A549 (cell line): ENCODE data around the gene EML4.

ENCODE experiments used
- CEBPB ChIP-seq, 2 experiments: fragments of >200 bp in 1 of 2; sonication (Bioruptor Twin) in 1 of 2; formaldehyde crosslinking in 1 of 2; IDR thresholded peaks; 2 replicates each; pipeline ENCODE4 v1.6.1; 2012 to 2016
- CTCF ChIP-seq: fragments of >200 bp; sonication (Bioruptor Twin); formaldehyde crosslinking; IDR thresholded peaks from 3 replicates; pipeline ENCODE4 v1.5.1; 2016
- EP300 ChIP-seq, 2 experiments: fragments of >200 bp; sonication (Bioruptor Twin); formaldehyde crosslinking; IDR thresholded peaks; 2 replicates in 1 of 2; 3 replicates in 1 of 2; pipeline ENCODE4 v1.6.1; 2016 to 2017
- JUNB ChIP-seq: fragments of >200 bp; sonication (Bioruptor Twin); formaldehyde crosslinking; IDR thresholded peaks from 2 replicates; pipeline ENCODE4 v1.6.1; 2016
- MAX ChIP-seq: IDR thresholded peaks from 2 replicates; pipeline ENCODE4 v1.6.1; 2012
- POLR2A ChIP-seq: IDR thresholded peaks from 2 replicates; pipeline ENCODE4 v1.6.1; 2012; ENCODE audit warnings: mild to moderate bottlenecking, low read length
- RFX5 ChIP-seq: fragments of 450-650 bp; IDR thresholded peaks from 2 replicates; pipeline ENCODE4 v1.7.1; 2014; ENCODE audit warnings: antibody characterized with exemption, mild to moderate bottlenecking, moderate library complexity
- RNF2 ChIP-seq: fragments of 200-600 bp; sonication (generic); IDR thresholded peaks from 2 replicates; pipeline ENCODE4 v1.6.1; 2016; ENCODE audit warnings: low read depth, mild to moderate bottlenecking, antibody characterized with exemption, moderate library complexity, borderline replicate concordance
- TP53 ChIP-seq: fragments of 250-450 bp; sonication (Bioruptor Pico); IDR thresholded peaks from 2 replicates; pipeline ENCODE4 v1.5.0; 2021; ENCODE audit warnings: mild to moderate bottlenecking, moderate library complexity

- TF ChIP-seq TP53 (CRISPR knock-in tag) (no peak), RNF2 (no peak), POLR2A (no peak), RFX5 (no peak), CTCF (no peak), EP300 (IDR thresholded peaks at IDR 0.05) (no peak), MAX (no peak), CEBPB (IDR thresholded peaks at IDR 0.05) (no peak), JUNB (no peak)
Measured at GRCh38 chr2:42296226-42296625, 127.1 kb downstream of the EML4 start.
